HEK293 (cell line): ENCODE results near the gene PDE11A.

Experiments used
- CTCF ChIA-PET: fragments of 350-600 bp; formaldehyde crosslinking; extraction: SDS; loops from one replicate; lab custom pipeline; 2021; ENCODE audit warnings: antibody characterized with exemption; lab: Yijun Ruan, JAX
- POLR2A ChIA-PET: fragments of 300-600 bp; formaldehyde crosslinking; extraction: SDS; loops from one replicate; lab custom pipeline; 2020; ENCODE audit warnings: antibody characterized with exemption, inconsistent platforms; lab: Yijun Ruan, JAX
- H3K27ac ChIP-seq: fragments of 200-500 bp; sonication (Bioruptor generic); 2 replicates; pipeline ENCODE4 v1.5.1; 2014; ENCODE audit warnings: low read depth, low read length, control low read depth, inconsistent platforms; ENCODE audit errors: extremely low read depth
- H3K36me3 ChIP-seq, 2 experiments: fragments of 200-500 bp in 1 of 2; sonication (Bioruptor generic) in 1 of 2; 1 replicate in 1 of 2; 2 replicates in 1 of 2; pipeline ENCODE4 v1.5.1; 2014 to 2017; ENCODE audit warnings: inconsistent platforms in 2 of 2, low read length in 2 of 2; ENCODE audit not compliant: control insufficient read depth in 2 of 2, insufficient read depth in 1 of 2
- H3K4me1 ChIP-seq: fragments of 200-500 bp; sonication (Bioruptor generic); 2 replicates; pipeline ENCODE4 v1.5.1; 2014; ENCODE audit warnings: mild to moderate bottlenecking, low read length, inconsistent platforms; ENCODE audit not compliant: control insufficient read depth, insufficient read depth
- H3K4me3 ChIP-seq: 2 replicates; pipeline ENCODE4 v1.5.1; 2011; ENCODE audit warnings: low read depth, mild to moderate bottlenecking, control low read depth, low read length, moderate library complexity
- H3K9me3 ChIP-seq: fragments of 200-500 bp; sonication (Bioruptor generic); 2 replicates; pipeline ENCODE4 v1.5.1; 2014; ENCODE audit warnings: low read depth, low read length, inconsistent platforms; ENCODE audit not compliant: control insufficient read depth, insufficient read depth
- ELK4 ChIP-seq: IDR thresholded peaks from 2 replicates; pipeline ENCODE4 v1.6.1; 2011; ENCODE audit warnings: mild to moderate bottlenecking, low read depth, low read length, borderline replicate concordance
- GFI1B ChIP-seq: fragments of 450-650 bp; formaldehyde crosslinking; IDR thresholded peaks from 2 replicates; pipeline ENCODE4 v1.5.1; 2016; ENCODE audit warnings: missing biosample characterization, missing genetic modification characterization
- PRDM10 ChIP-seq: fragments of 450-650 bp; formaldehyde crosslinking; IDR thresholded peaks from 2 replicates; pipeline ENCODE4 v1.5.1; 2016; ENCODE audit warnings: missing biosample characterization, missing genetic modification characterization
- PRDM6 ChIP-seq: fragments of 450-650 bp; formaldehyde crosslinking; IDR thresholded peaks from 2 replicates; pipeline ENCODE4 v1.5.1; 2017; ENCODE audit warnings: missing biosample characterization, missing genetic modification characterization
- ZBTB21 ChIP-seq: fragments of 450-650 bp; formaldehyde crosslinking; IDR thresholded peaks from 2 replicates; pipeline ENCODE4 v1.5.1; 2017; ENCODE audit warnings: missing biosample characterization, missing genetic modification characterization
- ZBTB48 ChIP-seq: fragments of 450-650 bp; formaldehyde crosslinking; IDR thresholded peaks from 2 replicates; pipeline ENCODE4 v1.5.1; 2016; ENCODE audit warnings: missing biosample characterization, missing genetic modification characterization
- ZNF10 ChIP-seq: fragments of 450-650 bp; formaldehyde crosslinking; IDR thresholded peaks from 2 replicates; pipeline ENCODE4 v1.5.1; 2017; ENCODE audit warnings: missing biosample characterization, missing genetic modification characterization
- ZNF138 ChIP-seq: fragments of 450-650 bp; formaldehyde crosslinking; IDR thresholded peaks from 2 replicates; pipeline ENCODE4 v1.5.1; 2016; ENCODE audit warnings: missing biosample characterization, missing genetic modification characterization, borderline replicate concordance
- ZNF202 ChIP-seq: fragments of 450-650 bp; formaldehyde crosslinking; IDR thresholded peaks from 2 replicates; pipeline ENCODE4 v1.5.1; 2016; ENCODE audit warnings: missing biosample characterization, missing genetic modification characterization, borderline replicate concordance
- ZNF266 ChIP-seq: fragments of 450-650 bp; formaldehyde crosslinking; IDR thresholded peaks from 2 replicates; pipeline ENCODE4 v1.5.1; 2016; ENCODE audit warnings: missing biosample characterization, missing genetic modification characterization, low read depth
- ZNF416 ChIP-seq: fragments of 450-650 bp; formaldehyde crosslinking; IDR thresholded peaks from 2 replicates; pipeline ENCODE4 v1.5.1; 2016; ENCODE audit warnings: missing biosample characterization, missing genetic modification characterization
- ZNF555 ChIP-seq: fragments of 450-650 bp; formaldehyde crosslinking; conservative IDR thresholded peaks from 2 replicates; pipeline ENCODE4 v1.5.1; 2017; ENCODE audit warnings: missing biosample characterization, mild to moderate bottlenecking, missing genetic modification characterization, inconsistent platforms
- ZNF585B ChIP-seq: fragments of 450-650 bp; formaldehyde crosslinking; IDR thresholded peaks from 2 replicates; pipeline ENCODE4 v1.5.1; 2016; ENCODE audit warnings: missing biosample characterization, missing genetic modification characterization
- ZNF600 ChIP-seq: fragments of 450-650 bp; formaldehyde crosslinking; IDR thresholded peaks from 2 replicates; pipeline ENCODE4 v1.5.1; 2016; ENCODE audit warnings: missing biosample characterization, missing genetic modification characterization
- ZNF76 ChIP-seq: fragments of 450-650 bp; formaldehyde crosslinking; IDR thresholded peaks from 2 replicates; pipeline ENCODE4; 2016; ENCODE audit warnings: low read depth, missing biosample characterization, missing genetic modification characterization, borderline replicate concordance
- ZNF777 ChIP-seq: fragments of 450-650 bp; formaldehyde crosslinking; IDR thresholded peaks from 2 replicates; pipeline ENCODE4 v1.5.1; 2017; ENCODE audit warnings: missing biosample characterization, missing genetic modification characterization, borderline replicate concordance
- TF ChIP-seq, protein P1 (sequence below): fragments of 450-650 bp; formaldehyde crosslinking; IDR thresholded peaks from 2 replicates; pipeline ENCODE4 v1.5.1; 2016; ENCODE audit warnings: missing biosample characterization, missing genetic modification characterization
- TF ChIP-seq, protein P2 (sequence below): fragments of 450-650 bp; formaldehyde crosslinking; conservative IDR thresholded peaks from 2 replicates; pipeline ENCODE4 v1.5.1; 2016; ENCODE audit warnings: low read depth, missing biosample characterization, missing genetic modification characterization

The PDE11A gene

GRCh38 chr2:177619461-177619860 is 453.1 kb downstream of the PDE11A start (continued):
- TF ChIP-seq, protein P1, sequence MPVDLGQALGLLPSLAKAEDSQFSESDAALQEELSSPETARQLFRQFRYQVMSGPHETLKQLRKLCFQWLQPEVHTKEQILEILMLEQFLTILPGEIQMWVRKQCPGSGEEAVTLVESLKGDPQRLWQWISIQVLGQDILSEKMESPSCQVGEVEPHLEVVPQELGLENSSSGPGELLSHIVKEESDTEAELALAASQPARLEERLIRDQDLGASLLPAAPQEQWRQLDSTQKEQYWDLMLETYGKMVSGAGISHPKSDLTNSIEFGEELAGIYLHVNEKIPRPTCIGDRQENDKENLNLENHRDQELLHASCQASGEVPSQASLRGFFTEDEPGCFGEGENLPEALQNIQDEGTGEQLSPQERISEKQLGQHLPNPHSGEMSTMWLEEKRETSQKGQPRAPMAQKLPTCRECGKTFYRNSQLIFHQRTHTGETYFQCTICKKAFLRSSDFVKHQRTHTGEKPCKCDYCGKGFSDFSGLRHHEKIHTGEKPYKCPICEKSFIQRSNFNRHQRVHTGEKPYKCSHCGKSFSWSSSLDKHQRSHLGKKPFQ = no peak
- TF ChIP-seq PRDM6 (tag by site-specific recombination) = no peak
- no peak for TF ChIP-seq ZNF555 (tag by site-specific recombination)
- no peak for TF ChIP-seq ZNF138 (tag by site-specific recombination)
- no peak for TF ChIP-seq ZNF10 (tag by site-specific recombination)
- no peak for TF ChIP-seq ZNF585B (tag by site-specific recombination)
- TF ChIP-seq ZNF416 (tag by site-specific recombination) = no peak

GRCh38 chr2:177618255-177619253 is 454.0 kb downstream of the PDE11A start:
- H3K4me1 ChIP-seq = no peaks in the 10 kb centered on the region
- peak overlapping the region; percentile 52 for H3K4me3 ChIP-seq
- H3K36me3 ChIP-seq = no peaks in the 10 kb centered on the region
- H3K27ac ChIP-seq = peak overlapping the region; percentile 84
- ChIA-PET CTCF (no interaction called here), POLR2A (no interaction called here)
- no peaks in the 10 kb centered on the region for H3K9me3 ChIP-seq
- no peak for TF ChIP-seq GFI1B (tag by site-specific recombination)
- 0 out of 2 replicates have a peak, but pooled peaks have one; percentile 41 for TF ChIP-seq PRDM10 (tag by site-specific recombination)
- no peak for TF ChIP-seq ZNF266 (tag by site-specific recombination)
- TF ChIP-seq ZNF600 = peak; percentile 99
- peak; percentile 63; the same call in 1 of the 2 replicates for TF ChIP-seq ZNF777
- TF ChIP-seq ZNF202 (tag by site-specific recombination) = no peak
- TF ChIP-seq ELK4 = peak; percentile 83
- TF ChIP-seq, protein P2, sequence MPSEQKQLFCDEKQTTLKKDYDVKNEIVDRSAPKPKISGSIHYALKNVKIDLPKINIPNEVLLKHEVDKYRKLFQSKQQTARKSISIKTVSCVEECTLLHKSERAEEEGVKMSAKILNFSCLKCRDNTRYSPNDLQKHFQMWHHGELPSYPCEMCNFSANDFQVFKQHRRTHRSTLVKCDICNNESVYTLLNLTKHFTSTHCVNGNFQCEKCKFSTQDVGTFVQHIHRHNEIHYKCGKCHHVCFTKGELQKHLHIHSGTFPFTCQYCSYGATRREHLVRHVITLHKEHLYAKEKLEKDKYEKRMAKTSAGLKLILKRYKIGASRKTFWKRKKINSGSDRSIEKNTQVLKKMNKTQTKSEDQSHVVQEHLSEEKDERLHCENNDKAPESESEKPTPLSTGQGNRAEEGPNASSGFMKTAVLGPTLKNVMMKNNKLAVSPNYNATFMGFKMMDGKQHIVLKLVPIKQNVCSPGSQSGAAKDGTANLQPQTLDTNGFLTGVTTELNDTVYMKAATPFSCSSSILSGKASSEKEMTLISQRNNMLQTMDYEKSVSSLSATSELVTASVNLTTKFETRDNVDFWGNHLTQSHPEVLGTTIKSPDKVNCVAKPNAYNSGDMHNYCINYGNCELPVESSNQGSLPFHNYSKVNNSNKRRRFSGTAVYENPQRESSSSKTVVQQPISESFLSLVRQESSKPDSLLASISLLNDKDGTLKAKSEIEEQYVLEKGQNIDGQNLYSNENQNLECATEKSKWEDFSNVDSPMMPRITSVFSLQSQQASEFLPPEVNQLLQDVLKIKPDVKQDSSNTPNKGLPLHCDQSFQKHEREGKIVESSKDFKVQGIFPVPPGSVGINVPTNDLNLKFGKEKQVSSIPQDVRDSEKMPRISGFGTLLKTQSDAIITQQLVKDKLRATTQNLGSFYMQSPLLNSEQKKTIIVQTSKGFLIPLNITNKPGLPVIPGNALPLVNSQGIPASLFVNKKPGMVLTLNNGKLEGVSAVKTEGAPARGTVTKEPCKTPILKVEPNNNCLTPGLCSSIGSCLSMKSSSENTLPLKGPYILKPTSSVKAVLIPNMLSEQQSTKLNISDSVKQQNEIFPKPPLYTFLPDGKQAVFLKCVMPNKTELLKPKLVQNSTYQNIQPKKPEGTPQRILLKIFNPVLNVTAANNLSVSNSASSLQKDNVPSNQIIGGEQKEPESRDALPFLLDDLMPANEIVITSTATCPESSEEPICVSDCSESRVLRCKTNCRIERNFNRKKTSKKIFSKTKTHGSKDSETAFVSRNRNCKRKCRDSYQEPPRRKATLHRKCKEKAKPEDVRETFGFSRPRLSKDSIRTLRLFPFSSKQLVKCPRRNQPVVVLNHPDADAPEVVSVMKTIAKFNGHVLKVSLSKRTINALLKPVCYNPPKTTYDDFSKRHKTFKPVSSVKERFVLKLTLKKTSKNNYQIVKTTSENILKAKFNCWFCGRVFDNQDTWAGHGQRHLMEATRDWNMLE (tag by site-specific recombination) = peak; percentile 99
- TF ChIP-seq ZNF76 (tag by site-specific recombination) = peak; percentile 98
- TF ChIP-seq ZBTB21 (tag by site-specific recombination) = no peak
- 0 out of 2 replicates have a peak, but pooled peaks have one; percentile 61 for TF ChIP-seq ZBTB48
